Cardiac fibroblast (primary cell): ENCODE measurements around the gene MICB.
"Not testable (repeated sequence)": the region's sequence is repeated elsewhere in the genome, so short reads cannot be mapped to it uniquely, and the experiment has no call there.

Source experiments
- DNase-seq, 2 donors: peaks; one replicate each; pipeline versions ENCODE4 v3.0.0 to v3.0.0-alpha.2; 2010; ENCODE audit warnings: low read depth in 2 of 2
- H3K4me3 ChIP-seq, 2 donors: replicated peaks in 1 of 2; 1 replicate in 1 of 2; 2 replicates in 1 of 2; pipeline ENCODE4 v1.5.1; 2011; ENCODE audit warnings: low read depth in 2 of 2, low read length in 2 of 2, mild to moderate bottlenecking in 2 of 2, moderate library complexity in 1 of 2
- TF ChIP-seq, protein P1 (sequence below): IDR thresholded peaks from one replicate; pipeline ENCODE4 v1.5.1; 2011; ENCODE audit warnings: low read depth, mild to moderate bottlenecking, low read length, inconsistent platforms

The MICB gene

DNA sequence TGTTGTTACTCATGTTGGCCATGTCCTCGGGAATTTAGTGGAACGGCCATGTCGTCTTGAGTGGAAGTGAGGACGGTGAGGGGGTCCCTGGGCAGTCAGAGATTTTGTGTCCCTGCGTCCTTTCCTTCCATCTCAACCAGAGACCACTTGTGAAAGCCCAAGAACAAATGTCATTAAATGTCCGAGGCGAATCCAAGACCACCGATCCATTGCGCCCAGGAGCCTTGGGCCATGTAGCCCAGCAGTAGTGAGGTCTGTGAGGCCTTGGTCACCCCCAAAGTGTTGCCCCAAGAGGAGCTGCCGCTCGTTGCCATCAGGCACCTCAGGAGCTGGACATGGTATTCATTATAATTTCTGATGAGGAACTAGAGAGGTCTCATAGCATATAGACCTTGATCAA, 17.4 kb upstream of the MICB start:
- DNase-seq = no peak
- H3K4me3 ChIP-seq = no peak overlapping the region
- TF ChIP-seq, protein P1, sequence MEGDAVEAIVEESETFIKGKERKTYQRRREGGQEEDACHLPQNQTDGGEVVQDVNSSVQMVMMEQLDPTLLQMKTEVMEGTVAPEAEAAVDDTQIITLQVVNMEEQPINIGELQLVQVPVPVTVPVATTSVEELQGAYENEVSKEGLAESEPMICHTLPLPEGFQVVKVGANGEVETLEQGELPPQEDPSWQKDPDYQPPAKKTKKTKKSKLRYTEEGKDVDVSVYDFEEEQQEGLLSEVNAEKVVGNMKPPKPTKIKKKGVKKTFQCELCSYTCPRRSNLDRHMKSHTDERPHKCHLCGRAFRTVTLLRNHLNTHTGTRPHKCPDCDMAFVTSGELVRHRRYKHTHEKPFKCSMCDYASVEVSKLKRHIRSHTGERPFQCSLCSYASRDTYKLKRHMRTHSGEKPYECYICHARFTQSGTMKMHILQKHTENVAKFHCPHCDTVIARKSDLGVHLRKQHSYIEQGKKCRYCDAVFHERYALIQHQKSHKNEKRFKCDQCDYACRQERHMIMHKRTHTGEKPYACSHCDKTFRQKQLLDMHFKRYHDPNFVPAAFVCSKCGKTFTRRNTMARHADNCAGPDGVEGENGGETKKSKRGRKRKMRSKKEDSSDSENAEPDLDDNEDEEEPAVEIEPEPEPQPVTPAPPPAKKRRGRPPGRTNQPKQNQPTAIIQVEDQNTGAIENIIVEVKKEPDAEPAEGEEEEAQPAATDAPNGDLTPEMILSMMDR = no peak

DNA sequence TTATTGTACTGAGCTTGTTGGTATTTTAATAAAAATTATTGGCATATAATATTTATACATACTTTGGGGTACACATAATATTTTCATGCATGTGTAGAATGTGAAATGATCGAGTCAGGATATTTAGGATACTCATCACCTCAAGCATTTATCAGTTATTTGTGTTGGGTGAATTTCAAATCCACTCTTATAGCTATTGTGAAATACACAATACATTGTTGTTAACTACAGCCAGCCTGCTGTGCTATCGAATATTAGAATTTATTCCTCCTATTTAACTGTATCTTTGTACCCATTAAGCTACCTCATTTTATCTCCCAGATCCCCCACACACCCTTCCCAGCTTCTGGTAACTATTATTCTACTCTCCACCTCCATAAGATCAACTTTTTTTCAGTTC, 14.6 kb upstream of the MICB start:
- TF ChIP-seq, protein P1 = no peak
- no peak overlapping the region for H3K4me3 ChIP-seq
- DNase-seq = no peak

DNA sequence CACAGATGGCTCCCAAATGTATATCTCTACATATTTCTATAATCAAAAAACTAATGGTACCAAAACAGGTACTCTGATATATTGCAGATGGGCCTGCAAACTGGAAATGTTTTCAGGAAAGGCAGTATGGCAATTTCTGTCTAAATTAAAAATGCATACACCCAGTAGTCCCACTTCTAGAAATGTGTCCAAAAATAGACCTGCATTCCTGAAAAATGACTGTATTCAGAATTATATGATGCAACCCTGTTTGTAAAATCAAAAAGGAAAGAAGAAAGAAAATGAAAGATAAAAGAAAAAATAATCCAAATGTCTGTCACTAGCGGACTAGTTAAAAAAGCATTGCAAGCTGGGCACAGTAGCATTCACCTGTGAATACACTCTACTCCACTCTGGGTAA, 12.9 kb upstream of the MICB start:
- no peak for DNase-seq
- no peak overlapping the region for H3K4me3 ChIP-seq
- TF ChIP-seq, protein P1 = no peak

DNA sequence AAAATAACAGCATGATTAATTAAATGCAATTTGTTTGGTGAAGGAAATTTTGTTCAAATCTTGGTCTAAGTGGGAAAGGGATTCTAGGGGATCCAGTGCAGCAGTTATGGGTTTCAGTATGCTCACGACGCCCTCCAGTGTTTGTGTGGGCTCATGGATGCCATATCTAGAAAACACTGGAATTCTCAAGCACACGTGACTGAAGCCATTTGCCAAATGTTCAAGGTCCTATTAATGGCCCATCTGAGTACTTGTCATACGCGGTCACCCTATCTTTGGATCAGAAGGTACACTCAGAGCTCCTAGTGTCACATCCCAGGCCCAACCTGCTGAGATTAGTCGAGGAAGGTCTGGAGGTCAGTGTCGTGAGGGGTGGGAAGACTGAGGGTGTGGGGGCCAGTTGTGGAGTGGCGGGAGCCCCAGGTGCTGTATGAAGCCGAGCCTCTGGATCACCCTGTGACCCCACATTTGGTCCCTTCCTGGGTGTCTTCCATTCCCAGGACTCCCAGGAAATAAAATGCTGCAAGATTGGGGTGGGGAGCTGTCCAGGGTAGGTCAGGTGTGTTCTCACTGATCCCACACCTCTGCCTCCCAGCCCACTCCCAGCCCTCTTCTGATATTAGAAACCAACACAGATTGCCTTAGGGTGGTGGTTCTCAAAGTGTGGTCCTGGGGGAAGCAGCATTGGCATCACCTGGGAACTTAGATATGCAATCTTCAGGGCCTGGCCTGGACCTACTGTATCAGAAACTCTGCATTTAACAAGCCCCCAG, 11.7 kb upstream of the MICB start:
- H3K4me3 ChIP-seq, DNase-seq: not testable (repeated sequence)

DNA sequence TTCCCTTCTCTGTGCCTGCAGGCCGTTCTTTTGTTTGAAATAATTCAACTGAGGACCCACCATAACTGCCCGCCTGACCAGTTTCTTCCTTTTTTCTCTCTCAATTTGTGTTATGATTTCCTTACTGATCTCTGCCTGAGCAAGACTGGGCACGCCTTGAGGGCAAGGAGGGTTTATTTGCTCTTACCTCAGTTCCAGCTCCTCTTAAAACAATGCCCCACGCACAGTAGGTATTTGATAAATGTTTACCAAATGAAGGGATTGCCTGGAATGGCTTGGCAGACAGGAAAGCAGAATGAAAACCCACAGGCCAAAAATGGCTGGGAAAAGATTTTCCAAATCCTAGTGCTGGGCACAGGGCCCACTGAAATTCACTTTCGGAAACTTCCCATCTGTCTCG, 10.3 kb upstream of the MICB start:
- not testable (repeated sequence) for DNase-seq, H3K4me3 ChIP-seq

DNA sequence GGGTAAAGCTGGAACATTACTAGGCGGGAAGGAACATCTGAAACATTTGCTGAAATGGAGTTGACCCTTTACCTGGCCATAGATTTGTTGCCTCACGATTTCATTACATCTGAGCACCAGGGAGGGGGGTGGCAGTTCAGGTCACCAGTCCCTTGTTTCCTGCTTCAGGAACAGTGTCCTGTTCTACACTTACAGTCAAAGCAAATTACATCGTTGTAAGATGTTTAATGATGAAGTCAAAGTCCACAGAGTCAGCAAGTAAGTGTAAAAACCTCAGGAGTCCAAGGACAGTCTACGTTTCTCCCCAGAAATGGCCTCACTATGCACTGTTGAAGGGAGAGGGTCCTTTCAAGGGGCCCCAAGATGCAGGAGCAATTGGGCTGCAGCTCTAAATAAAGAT, 8.9 kb upstream of the MICB start:
- DNase-seq = no peak
- TF ChIP-seq, protein P1 = no peak
- H3K4me3 ChIP-seq = no peak overlapping the region

DNA sequence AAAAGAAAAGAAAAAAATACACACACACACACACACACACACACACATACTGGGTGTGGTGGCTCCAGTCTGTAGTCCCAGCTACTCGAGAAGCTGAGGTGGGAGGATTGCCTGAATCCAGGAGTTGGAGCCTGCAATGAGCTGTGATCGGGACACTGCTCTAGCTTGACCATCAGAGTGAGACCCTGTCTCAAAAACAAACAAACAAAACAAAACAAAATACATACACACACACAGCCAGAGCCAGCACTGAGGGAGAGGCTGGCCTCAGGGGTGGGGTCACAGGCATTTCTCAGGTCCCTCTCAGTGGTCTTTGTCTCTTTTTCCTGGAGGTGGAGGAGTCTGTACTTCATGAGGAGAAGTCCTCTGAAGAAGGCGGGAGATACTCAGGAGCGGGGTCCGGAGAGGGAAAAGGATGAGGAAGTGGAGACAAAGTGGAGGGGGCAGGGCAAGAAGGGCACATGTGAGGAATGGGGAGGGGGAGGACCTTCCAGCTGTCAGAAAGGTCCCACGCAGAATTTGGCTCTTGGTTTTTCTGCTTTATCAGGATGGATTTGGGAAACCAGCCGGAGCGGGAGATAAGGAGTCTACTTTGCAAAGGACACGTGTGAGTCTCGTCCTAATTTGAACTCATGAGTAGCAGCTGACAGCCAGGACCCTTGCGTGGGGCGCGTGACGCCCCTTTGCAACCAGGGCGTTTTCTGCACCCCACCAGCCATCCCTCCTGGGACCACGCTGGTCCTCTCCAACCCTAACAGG, 7.7 kb upstream of the MICB start:
- DNase-seq = no peak
- TF ChIP-seq, protein P1 = no peak
- no peak overlapping the region for H3K4me3 ChIP-seq

DNA sequence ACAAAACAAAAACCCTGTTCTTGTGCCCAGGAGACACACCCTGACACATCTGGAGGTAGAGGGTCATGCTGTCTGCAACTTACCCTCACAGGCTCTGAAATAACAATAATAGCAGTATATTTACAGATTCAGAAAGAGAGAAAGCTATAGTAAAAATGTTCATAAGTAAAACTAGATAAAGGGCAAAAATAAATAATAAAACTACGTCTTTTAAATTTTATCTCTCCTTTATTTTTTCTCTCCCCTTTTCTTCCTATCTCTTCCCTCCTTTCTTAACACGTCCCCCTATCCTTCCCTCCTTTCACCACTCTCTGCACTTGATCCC, 4.4 kb upstream of the MICB start:
- H3K4me3 ChIP-seq = peak overlapping the region; percentile 65 to 73
- DNase-seq = not testable (repeated sequence)
